Stimulated activated CD8-positive, alpha-beta memory T cell treated with anti-CD3 and anti-CD28 coated beads, Interleukin-4, amount 100 ng/mL, for 48 hours (primary cell): ENCODE results near the gene SLC16A1.
A peak's percentile ranks its signal among the peaks of the same experiment; 100 is the strongest.
"Not testable (repeated sequence)": the region's sequence is repeated elsewhere in the genome, so short reads cannot be mapped to it uniquely, and the experiment has no call there.

Experiments
- DNase-seq: peaks from one replicate; pipeline ENCODE4 v3.0.0-alpha.2; 2020

Gene SLC16A1, protein sequence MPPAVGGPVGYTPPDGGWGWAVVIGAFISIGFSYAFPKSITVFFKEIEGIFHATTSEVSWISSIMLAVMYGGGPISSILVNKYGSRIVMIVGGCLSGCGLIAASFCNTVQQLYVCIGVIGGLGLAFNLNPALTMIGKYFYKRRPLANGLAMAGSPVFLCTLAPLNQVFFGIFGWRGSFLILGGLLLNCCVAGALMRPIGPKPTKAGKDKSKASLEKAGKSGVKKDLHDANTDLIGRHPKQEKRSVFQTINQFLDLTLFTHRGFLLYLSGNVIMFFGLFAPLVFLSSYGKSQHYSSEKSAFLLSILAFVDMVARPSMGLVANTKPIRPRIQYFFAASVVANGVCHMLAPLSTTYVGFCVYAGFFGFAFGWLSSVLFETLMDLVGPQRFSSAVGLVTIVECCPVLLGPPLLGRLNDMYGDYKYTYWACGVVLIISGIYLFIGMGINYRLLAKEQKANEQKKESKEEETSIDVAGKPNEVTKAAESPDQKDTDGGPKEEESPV

DNA sequence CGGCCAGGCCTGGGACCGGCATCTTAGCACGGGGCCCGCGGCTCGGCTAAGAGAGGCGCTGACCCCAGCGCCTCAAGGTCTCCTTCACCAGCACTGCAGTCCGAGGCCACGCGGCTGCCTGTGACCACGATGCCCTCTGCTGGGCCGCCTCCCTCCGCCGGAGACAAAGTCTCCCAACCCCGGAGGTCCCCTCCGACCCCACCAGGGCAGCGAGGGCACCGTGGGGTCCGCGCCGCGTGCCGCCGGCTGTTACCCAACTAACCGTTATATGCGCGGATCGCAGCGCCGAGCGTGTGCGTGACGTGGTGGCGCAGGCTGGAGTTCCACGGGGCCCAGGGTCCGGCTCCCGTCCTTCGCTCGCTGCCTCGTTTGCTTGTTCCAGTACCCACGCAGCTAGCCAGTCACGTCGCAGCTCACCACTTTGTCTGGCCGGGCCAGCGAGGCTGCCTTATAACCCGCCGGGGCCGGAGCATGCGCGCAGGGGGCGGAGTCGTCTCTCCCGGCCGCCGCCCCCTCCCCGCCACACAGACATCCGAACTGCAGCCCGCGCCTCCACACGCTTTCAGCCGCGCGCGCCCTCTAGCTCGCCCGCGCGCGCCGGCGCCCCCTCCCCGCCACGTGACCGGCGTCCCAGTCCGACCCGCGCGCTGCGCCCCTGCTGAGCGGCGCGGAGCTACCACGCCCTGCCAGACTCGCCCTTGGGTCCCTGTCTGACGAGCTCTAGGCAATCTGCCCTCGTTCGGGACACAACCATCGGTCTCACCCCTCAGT lies at the start of gene SLC16A1:
Gene SLC16A1 (minus strand): TSS at position 424 of the 771 bp plus-strand sequence. CDS start 26,888 bp downstream, outside the sequence.
- DNase-seq = peak; percentile 92

DNA sequence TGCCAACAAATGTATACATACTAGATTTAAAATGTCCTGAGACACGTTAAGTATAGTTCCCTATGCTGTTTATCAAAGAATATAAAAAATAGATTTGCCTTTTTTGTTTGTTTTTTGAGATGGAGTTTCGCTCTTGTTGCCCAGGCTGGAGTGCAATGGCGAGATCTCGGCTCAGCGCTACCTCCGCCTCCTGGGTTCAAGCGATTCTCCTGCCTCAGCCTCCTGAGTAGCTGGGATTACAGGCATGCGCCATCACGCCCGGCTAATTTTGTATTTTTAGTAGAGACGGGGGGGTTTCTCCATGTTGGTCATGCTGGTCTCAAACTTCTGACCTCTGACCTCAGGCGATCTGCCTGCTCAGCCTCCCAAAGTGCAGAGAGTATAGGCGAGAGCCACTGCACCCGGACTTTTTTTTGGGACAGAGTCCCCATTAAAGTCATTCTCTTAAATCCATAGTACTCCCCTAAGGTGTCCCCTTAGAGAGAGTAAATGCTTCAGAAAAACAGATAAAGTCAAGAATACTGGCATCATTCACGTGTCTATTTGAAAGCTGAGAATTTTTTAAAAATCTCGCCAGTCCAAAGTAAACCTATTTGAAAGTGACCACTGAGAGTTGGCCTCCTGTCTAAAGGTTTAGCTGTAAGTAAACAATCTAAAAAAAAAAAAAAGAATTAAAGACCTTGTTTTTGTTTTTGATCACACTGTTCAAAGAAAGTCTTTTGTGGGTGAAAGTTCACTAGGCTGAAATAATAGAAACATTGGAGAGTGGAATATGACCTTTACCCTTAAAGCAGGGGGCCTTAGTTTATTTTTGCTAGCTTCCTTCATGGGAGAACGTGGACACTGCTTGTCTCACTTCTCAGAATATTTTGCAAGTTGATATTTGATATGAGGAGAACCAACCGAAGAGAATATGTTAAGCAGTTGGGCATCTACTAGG lies 48.0 kb upstream of the SLC16A1 start:
- no peak for DNase-seq

DNA sequence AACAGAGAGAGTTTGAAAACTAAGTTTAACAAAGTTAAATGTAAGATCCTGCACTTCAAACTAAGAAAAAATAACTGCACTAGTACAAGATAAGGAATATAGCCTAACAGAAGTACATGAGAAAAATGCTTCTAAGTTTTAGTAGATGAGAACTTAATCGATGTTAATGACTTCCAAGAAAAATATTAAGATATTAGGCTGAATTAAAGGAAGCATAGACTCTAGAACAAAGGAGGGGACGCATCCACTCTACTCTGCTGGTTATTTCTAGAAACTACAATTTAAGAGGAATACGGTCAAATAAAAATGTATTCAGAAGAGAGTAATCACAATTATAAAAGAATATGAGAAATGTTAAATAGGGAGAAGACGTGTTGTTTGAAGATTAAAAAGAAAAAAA lies 46.3 kb upstream of the SLC16A1 start:
- no peak for DNase-seq

DNA sequence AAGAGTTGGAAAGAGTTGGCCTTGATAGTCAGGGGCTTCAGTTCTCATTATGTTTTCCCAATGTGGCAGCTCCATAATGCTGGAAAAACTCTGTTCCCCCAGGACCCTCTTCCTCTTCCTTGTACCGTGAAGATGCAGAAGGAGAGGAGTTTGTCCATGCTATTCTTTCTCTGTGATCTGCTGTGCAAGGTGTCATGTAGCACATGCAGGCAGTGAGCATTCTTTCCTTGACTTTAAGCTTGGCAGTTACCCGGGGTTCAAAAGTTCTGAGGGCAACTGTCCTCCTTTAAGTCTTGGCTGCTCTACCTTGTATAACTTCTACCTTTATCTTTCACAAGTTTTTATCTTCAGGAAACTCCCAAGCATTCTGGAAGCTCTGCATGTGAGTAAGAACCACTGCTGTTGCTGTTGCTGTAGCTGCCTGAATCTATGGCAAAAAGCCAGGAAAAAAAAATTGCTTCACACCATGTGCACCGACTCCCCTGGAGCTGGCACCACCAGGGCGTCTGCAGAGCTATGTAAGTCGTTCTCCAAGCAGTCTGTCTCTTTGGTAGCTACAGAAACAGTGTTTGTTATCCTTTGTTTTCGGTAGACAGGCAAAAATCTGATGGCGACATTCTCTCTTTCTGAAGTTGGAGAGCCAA lies 42.7 kb upstream of the SLC16A1 start:
- DNase-seq = no peak

DNA sequence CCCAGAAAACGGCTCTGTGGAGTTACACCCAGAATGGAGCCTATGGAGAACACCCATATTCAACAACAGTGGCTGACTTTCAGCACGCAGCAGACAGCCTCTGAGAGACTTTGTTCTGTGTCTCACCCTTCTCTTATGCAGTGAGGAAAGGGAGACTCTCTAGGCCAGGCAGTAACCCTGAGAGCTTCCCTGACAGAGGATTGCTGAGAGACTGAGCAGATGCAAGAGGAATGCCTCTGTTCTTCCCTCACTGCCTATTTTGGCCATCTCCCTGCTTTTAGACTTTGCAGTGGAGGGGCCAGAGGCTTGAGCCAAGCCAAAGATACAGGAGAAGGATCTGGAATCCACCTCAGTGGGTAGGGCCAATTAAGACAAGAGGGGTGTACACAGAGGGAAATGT lies 41.8 kb upstream of the SLC16A1 start:
- DNase-seq = no peak

DNA sequence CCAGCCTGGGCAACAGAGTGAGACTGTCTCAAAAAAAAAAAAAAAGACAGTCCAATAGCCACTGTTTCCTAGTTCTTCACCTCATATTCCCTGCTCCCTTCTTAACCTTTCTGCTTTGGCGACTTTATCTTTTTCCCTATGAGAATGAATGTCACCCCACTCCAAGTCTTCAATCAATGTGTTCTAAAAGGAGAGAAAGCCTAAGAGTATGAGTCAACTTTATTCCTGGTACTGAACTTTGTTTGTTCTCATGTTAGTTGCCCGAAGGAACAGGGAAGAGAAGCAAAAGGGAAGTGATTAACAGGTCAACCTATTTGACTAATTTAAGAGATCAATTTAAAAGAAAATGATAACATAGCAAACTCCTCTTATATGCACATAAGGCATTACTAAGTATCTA lies 39.9 kb upstream of the SLC16A1 start:
- DNase-seq = no peak

DNA sequence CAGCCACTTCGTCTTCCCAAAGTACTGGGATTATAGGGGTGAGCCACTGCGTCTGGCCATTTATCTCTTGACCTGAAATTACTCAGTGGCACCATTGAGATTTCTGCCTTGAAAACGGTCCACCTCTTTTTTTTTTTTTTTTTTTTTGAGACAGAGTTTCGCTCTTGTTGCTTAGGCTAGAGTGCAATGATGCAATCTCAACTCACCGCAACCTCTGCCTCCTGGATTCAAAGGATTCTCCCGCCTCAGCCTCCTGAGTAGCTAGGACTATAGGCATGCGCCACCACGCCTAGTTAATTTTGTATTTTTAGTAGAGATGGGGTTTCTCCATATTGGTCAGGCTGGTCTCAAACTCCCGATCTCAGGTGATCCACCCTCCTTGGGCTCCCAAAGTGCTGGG lies 39.0 kb upstream of the SLC16A1 start:
- DNase-seq = not testable (repeated sequence)

DNA sequence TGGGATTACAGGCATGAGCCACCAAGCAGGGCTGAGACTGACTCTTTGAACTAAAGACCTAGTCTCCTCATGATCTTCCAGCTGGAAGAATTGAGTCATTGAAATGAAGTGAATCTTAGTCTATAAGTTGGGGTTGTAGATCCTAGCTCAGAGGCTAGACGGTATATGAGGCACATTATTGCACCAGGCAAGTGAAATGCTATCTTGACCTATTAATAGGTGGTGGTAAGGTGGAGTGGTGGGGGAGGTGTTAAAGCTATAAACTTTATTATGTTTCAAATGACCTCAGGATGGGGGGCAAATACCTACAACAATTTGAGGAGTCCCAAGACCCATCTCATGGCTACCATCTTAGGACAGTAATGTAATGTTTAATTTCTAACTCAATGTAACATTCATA lies 36.8 kb upstream of the SLC16A1 start:
- no peak for DNase-seq

DNA sequence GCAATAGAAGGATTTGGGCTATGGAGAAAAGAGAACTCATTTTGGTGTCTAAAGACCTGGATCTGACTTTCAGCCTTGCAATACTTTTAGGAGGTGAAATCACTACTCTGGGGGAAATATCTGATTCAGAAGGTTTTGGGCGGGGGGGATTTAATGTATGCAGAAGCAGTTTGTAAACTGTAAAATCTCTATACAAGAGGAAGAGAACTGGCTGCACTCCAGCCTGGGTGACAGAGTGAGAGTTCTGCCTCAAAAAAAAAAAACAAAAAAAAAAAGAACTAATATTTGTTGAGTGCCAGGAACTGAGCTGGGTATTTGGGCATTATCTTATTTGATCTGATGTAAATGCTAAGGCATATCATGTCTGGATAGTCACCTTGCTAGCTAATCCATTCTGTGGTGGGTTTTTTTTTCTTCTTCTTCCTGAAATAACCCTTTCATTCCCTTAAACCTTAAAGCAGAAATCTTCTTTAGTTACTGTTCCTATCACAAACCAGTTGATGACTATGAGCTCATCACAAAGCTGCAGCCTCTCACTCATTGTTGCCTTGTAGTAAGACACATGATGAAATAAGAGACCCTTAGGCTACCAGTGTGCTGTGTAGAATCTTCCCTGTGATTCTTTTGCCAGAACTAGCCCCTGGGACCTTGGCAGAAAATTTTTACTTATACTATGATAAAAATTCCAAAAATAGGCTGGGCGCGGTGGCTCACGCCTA lies 35.6 kb upstream of the SLC16A1 start:
- DNase-seq = no peak

DNA sequence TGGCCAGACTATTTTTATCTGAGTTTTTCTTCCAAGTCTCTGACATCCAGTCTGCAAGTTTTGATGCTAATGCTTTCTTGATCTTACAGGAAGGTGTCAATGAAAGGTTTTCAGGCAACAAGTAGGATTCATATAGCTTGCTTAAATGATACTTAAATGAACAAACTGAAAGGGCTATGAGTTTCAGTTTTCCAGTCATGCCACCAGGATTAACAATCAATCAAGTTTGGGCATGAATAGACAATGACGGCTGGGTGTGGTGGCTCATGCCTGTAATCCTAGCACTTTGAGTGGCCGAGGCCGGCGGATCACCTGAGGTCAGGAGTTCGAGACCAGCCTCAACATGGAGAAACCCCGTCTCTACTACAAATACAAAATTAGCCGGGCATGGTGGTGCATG lies 34.3 kb upstream of the SLC16A1 start:
- no peak for DNase-seq

DNA sequence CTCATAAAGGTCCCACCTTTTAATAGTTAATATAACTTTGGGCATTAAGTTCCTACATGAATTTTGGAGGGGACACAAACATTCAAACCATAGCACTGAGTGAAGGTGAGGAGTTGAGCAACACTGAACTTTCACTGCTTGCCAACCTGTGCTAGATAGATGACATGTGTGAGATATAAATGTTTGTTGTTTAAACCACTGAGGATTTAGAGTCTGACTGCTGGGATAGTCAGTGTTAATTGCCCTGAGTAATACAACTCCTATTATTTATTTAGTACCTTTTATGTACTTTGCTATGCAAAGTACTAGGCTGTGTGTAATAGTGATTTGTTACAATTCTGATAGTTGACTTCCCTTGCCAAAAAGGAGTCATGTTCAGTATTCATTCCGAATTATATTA lies 32.4 kb upstream of the SLC16A1 start:
- no peak for DNase-seq

DNA sequence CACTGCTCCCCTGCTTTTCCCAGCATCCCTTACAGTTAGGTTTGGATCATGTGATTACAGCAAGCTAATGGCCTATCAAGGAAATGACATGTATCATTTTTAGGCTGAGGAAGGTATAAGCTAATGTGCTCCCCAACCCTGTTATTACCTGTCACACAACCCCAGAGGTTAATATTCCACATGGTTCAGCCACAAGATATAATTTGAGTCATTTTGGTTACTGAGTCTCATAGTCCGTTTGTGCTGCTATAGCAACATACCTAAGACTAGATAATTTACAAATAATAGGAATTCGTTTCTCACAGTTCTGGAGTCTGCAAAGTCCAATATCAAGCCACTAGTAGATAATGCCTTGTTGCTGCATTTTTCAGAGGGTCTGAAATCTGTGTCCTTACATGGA lies 29.1 kb upstream of the SLC16A1 start:
- no peak for DNase-seq

DNA sequence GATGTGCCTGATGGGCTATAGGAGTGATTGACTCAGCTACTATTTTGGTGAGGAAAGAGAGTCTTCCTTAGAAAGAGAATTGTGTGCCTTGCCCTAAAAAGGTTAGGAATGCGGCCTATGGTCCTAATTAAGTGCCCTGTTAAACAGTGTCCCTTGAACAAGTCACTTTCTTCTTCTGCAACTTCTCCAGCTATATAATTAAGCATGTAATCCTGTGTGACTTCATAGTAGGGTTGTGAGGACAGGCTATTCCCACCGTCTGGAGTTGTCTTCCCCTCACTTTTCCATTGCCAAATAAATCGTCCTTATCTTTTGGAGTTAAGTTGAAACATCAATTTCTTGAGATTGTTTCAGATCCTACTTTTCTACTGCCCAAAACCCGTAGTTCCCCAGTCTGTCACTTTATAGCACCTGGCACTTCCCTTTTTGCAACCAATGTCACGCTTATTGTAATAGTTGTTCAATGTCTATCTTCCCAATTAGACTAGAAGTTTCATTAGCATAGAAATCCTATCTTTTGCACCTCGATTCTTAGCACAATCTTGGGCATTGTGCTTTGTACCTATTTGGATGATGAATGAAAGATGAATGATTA lies 27.6 kb upstream of the SLC16A1 start:
- DNase-seq = no peak

DNA sequence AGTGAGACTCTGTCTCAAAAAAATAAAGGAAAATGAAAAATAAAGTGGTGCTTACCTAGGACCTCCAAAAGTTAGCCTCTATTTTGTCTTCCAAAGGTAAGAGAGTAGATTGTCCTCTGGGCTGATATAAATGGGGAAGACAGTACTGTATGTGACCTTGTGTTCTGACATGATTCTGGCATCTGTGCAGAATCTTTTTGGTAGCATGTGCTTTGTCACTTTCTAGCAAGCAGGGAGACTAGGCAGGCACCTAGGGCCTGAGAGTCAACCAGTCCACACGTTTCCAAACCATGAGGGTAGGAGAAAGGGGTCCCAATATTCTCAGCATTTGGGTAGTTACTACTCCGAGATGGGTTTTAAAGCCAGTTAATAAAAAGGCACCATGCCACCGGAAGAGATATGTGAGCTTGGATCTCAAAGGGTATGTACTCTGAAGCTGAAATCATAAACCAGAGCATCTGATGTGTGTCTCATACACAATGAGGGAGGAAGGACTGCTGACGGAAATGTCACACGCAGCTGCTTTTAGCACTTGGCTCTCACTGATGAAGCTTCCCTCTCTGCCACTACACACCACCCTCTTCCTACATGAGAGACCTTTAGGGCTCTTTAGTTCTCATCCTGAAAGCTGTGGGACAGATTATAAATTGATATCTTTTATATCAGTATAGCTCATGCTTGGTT lies 27.0 kb upstream of the SLC16A1 start:
- no peak for DNase-seq

DNA sequence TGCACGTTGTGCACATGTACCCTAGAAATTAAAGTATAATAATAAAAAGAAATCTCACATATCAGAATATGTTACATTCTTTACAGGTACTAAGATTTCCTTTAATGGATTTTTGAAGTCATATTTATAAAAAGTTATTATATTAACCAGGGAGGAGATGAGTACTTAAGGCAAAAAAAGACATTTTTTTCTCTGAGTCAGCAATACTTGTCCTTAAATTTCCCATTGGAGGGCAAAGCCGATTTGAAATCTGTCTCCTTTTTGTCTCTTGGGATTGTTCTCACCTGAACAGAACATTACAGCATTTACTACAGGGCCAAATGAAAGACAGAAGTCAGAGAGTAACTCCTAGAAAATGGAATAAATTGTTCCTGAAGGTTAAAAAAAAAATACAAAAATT lies 26.3 kb upstream of the SLC16A1 start:
- no peak for DNase-seq

DNA sequence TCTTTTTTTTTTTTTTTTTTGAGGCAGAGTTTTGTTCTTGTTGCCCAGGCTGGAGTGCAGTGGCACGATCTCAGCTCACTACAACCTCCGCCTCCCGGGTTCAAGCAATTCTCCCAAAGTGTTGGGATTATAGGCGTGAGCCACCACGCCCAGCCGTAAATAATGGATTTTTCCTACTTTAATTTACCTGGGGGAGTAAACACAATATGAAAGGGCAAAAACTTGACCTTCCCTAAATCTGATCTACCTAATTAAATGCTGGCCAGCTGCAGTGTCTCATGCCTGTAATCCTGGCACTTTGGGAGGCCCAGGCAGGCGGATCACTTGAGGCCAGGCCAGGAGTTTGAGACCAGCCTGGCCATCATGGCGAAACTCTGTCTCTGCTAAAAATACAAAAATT lies 25.8 kb upstream of the SLC16A1 start:
- DNase-seq = not testable (repeated sequence)

DNA sequence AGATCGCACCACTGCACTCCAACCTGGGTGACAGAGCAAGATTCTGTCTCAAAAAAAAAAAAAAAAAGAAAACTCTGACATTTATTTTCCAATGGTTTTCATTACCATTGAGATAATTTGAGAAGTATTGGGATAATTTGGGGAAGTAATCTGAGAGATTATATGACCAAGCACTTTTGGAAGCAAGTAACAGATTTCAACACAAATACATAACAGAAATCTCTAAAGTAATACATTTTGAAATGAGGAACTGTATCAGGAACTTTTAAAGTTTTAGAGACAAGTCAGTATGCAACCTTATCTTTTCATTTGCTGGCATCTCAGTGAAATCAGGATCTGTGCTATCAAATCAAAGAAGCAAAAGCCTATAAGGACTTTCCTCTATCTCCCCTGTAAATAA lies 25.4 kb upstream of the SLC16A1 start:
- no peak for DNase-seq

DNA sequence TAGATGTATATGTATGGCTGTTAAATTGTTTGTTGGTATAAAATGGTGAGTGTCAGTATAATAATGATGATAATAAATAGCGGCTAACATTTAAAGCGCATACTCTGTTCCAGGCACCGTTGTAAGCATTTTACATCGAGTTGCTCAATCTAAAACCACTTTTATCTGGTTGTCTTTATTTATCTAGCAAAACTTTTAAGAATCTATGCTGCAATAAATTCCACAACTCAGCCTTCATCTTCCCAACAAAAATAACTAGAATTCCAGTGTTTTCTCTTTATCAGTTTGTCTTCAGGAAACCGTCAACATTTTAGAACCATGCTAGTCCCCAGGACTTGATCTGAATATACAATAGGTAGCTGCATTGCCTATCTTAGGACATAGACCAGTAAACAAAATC lies 19.3 kb upstream of the SLC16A1 start:
- no peak for DNase-seq

DNA sequence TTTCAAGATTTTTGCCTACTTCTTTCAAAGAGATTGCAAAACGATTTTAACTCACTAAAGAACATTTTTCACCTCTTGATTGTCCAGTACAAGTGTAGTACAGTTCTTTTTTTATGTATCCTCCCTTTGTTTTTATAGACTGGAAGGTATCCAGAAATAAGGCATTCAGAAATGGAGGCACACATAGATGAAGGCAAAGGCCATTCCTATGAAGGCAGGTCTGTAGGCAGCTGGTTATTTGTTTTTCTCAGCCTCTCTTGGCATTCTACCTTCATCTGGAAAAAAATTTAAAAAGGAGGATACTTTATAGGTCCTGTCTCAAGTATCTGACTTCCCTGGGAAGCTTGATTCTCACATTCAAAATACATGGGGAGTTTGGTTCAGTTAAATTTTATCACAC lies 18.6 kb upstream of the SLC16A1 start:
- no peak for DNase-seq

DNA sequence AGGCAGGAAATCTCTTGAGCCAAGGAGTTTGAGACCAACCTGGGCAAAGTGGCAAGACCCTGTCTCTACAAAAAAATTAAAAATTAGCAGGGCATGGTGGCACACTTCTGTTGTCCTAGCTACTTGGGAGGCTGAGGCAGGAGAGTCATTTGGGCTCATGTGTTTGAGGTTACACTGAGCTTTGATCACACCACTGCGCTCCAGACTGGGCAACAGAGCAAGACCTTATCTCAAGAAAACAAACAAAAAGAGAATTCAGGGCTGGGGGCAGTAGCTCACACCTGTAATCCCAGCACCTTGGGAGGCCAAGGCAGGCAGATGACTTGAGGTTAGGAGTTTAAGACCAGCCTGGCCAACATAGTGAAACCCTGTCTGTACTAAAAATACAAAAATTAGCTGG lies 17.8 kb upstream of the SLC16A1 start:
- DNase-seq = no peak

DNA sequence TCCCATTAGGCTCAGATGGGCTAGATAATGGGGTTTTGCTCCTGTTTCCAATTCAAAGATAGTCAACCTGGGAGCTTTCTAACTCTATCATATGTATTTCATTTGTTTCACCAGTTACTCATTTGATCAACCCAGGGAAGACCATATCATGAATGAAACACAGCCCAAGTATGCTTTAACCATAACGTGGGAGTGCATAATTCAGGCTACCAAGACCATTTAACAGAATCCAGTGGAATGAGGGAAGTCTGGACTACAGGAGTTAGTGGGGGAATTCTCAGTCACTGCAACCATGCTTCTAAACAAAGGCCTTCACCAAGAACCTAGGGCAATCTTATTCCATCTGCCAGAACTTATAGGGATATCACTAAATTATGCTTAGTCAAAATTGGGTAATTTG lies 15.0 kb upstream of the SLC16A1 start:
- DNase-seq = no peak
